ENCODE results near the gene MEDAG. TPM values are rescaled to one million over a fixed set of nuclear protein-coding genes. Genes with fewer than 3 reads are reported as not detected.

MEDAG gene
- total RNA-seq (2014; rRNA removed; shearing (Covaris generic)) (0.19 TPM in 1 of 2 replicates, not detected in the other), total RNA-seq (2022) (not detected in 2 replicates), Bru-seq, nascent RNA (not detected), BruChase-seq, experiment 1, labeled RNA remaining after a 6-hour chase (percentile 11 among the genes with signal in this experiment), BruChase-seq, experiment 2, labeled RNA remaining after a 2-hour chase (percentile 10 among the genes with signal in this experiment)
- long read RNA-seq = 0 reads

GRCh38 chr13:30905932-30906383 is at the start of gene MEDAG:
Gene MEDAG, plus strand, starts transcription at chr13:30906271. Its CDS starts 245 bp downstream, at chr13:30906516.
- Histone ChIP-seq H3K4me3 (ENCODE audit: low read depth, low read length, poor library complexity, severe bottlenecking) (no peak within 1 kb of the TSS), H3K4me2 (ENCODE audit: low read length) (no peak within 1 kb of the TSS), H3K27ac (ENCODE audit: low read depth, low read length, poor library complexity, severe bottlenecking) (no peak within 1 kb of the TSS), H3K9me2 (ENCODE audit: insufficient read depth, low read length) (no peaks in the 10 kb centered on the region), H2AFZ (ENCODE audit: low read length) (no peak within 1 kb of the TSS), H3K79me2 (ENCODE audit: insufficient read depth, low read depth, low read length) (no peaks in the 10 kb centered on the region), H3K9me3 (ENCODE audit: low read length) (no peaks in the 10 kb centered on the region), H4K20me1 (ENCODE audit: insufficient read depth, low read length) (no peaks in the 10 kb centered on the region), H3K36me3 (ENCODE audit: insufficient read depth, low read length) (no peaks in the 10 kb centered on the region), H3K4me1 (ENCODE audit: insufficient read depth, low read length, poor library complexity, severe bottlenecking) (no peaks in the 10 kb centered on the region)
- intact Hi-C loops (cut with micrococcal nuclease; ENCODE audit: unreplicated experiment) = no loop called here
- BruUV-seq (replicated peaks) = no TSS peak
- ChIA-PET POLR2A (no interaction called here), CTCF (ENCODE audit: unreplicated experiment) (no interaction called here)
- TF ChIP-seq CTCF (conservative IDR thresholded peaks at IDR 0.05; ENCODE audit: low read length) (no peak), EZH2phosphoT487 (IDR thresholded peaks at IDR 0.05; ENCODE audit: borderline replicate concordance, low read depth, low read length) (no peak)
- DNase-seq (ENCODE audit: low spot score) = no peak

- Histone ChIP-seq H3K4me2 (ENCODE audit: low read length) (no peak overlapping the region), H3K9me3 (ENCODE audit: low read length) (no peaks in the 10 kb centered on the region), H2AFZ (ENCODE audit: low read length) (no peak overlapping the region), H3K27ac (ENCODE audit: low read depth, low read length, poor library complexity, severe bottlenecking) (no peak overlapping the region), H3K9me2 (ENCODE audit: insufficient read depth, low read length) (no peaks in the 10 kb centered on the region), H4K20me1 (ENCODE audit: insufficient read depth, low read length) (no peaks in the 10 kb centered on the region), H3K4me3 (ENCODE audit: low read depth, low read length, poor library complexity, severe bottlenecking) (no peak overlapping the region), H3K36me3 (ENCODE audit: insufficient read depth, low read length) (no peaks in the 10 kb centered on the region), H3K79me2 (ENCODE audit: insufficient read depth, low read depth, low read length) (no peaks in the 10 kb centered on the region), H3K4me1 (ENCODE audit: insufficient read depth, low read length, poor library complexity, severe bottlenecking) (no peaks in the 10 kb centered on the region)
- TF ChIP-seq EZH2phosphoT487 (IDR thresholded peaks at IDR 0.05; ENCODE audit: borderline replicate concordance, low read depth, low read length) (no peak), CTCF (conservative IDR thresholded peaks at IDR 0.05; ENCODE audit: low read length) (no peak)
- no TSS peak for BruUV-seq (replicated peaks)
- POLR2A ChIA-PET = interaction anchor here (0.5 to 1.0 kb wide), 2 partner anchors 15 to 295 kb away, joined by 3 read pairs; no protein-coding TSS in a partner anchor
- CTCF ChIA-PET (ENCODE audit: unreplicated experiment) = no interaction called here
- intact Hi-C loops (cut with micrococcal nuclease; ENCODE audit: unreplicated experiment) = no loop called here
- no peak for DNase-seq (ENCODE audit: low spot score)
Observed at GRCh38 chr13:30857018-30857417, 49.1 kb upstream of the MEDAG start.

GRCh38 chr13:30857636-30858035 is 48.4 kb upstream of the MEDAG start:
- CTCF ChIA-PET (ENCODE audit: unreplicated experiment) = no interaction called here
- intact Hi-C loops (cut with micrococcal nuclease; ENCODE audit: unreplicated experiment) = no loop called here
- no peak for DNase-seq (ENCODE audit: low spot score)

More at GRCh38 chr13:30857636-30858035, 48.4 kb upstream of the MEDAG start:
- Histone ChIP-seq H3K4me3 (ENCODE audit: low read depth, low read length, poor library complexity, severe bottlenecking) (no peak overlapping the region), H3K9me2 (ENCODE audit: insufficient read depth, low read length) (no peaks in the 10 kb centered on the region), H3K4me2 (ENCODE audit: low read length) (no peak overlapping the region), H4K20me1 (ENCODE audit: insufficient read depth, low read length) (no peaks in the 10 kb centered on the region), H3K36me3 (ENCODE audit: insufficient read depth, low read length) (no peaks in the 10 kb centered on the region), H3K9me3 (ENCODE audit: low read length) (no peaks in the 10 kb centered on the region), H2AFZ (ENCODE audit: low read length) (no peak overlapping the region), H3K79me2 (ENCODE audit: insufficient read depth, low read depth, low read length) (no peaks in the 10 kb centered on the region), H3K4me1 (ENCODE audit: insufficient read depth, low read length, poor library complexity, severe bottlenecking) (no peaks in the 10 kb centered on the region), H3K27ac (ENCODE audit: low read depth, low read length, poor library complexity, severe bottlenecking) (no peak overlapping the region)
- BruUV-seq (replicated peaks) = no TSS peak
- TF ChIP-seq EZH2phosphoT487 (IDR thresholded peaks at IDR 0.05; ENCODE audit: borderline replicate concordance, low read depth, low read length) (no peak), CTCF (conservative IDR thresholded peaks at IDR 0.05; ENCODE audit: low read length) (no peak)
- POLR2A ChIA-PET = interaction anchor here (0.5 to 1.2 kb wide), 4 partner anchors 10 to 295 kb away, joined by 3 read pairs; no protein-coding TSS in a partner anchor
